Effector memory CD4-positive, alpha-beta T cell (primary cell): ENCODE results near the gene EMP3.
"Not testable (repeated sequence)": the region's sequence is repeated elsewhere in the genome, so short reads cannot be mapped to it uniquely, and the experiment has no call there.

Experiments used
- DNase-seq, 3 donors: peaks; one replicate each; pipeline ENCODE4 v3.0.0-alpha.2; 2020
- H3K27ac ChIP-seq: 2 replicates; pipeline ENCODE4 v1.7.0; 2013; ENCODE audit warnings: mild to moderate bottlenecking, low read length, moderate library complexity; ENCODE audit not compliant: insufficient read depth, poor library complexity, severe bottlenecking
- H3K27me3 ChIP-seq: replicated peaks from 2 replicates; pipeline ENCODE4 v1.7.0; 2013; ENCODE audit warnings: mild to moderate bottlenecking, low read length; ENCODE audit not compliant: insufficient read depth, control insufficient read depth, poor library complexity, severe bottlenecking
- H3K36me3 ChIP-seq: 2 replicates; pipeline ENCODE4 v1.7.0; 2013; ENCODE audit warnings: mild to moderate bottlenecking, low read length, moderate library complexity; ENCODE audit not compliant: control insufficient read depth, insufficient read depth
- H3K4me1 ChIP-seq: 2 replicates; pipeline ENCODE4 v1.7.0; 2013; ENCODE audit warnings: low read length, mild to moderate bottlenecking; ENCODE audit not compliant: control insufficient read depth, insufficient read depth, poor library complexity, severe bottlenecking
- H3K4me3 ChIP-seq: 2 replicates; pipeline ENCODE4 v1.7.0; 2013; ENCODE audit warnings: low read length, low read depth, mild to moderate bottlenecking; ENCODE audit not compliant: insufficient read depth, poor library complexity, severe bottlenecking
- H3K9me3 ChIP-seq: 2 replicates; pipeline ENCODE4 v1.7.0; 2013; ENCODE audit warnings: mild to moderate bottlenecking, low read length, moderate library complexity; ENCODE audit not compliant: control insufficient read depth

The EMP3 gene

GRCh38 chr19:48311384-48311783 lies 14.0 kb upstream of the EMP3 start:
- no peak overlapping the region for H3K27ac ChIP-seq
- DNase-seq: no peak
- H3K9me3 ChIP-seq: no peaks in the 10 kb centered on the region
- H3K27me3 ChIP-seq: no peaks in the 10 kb centered on the region
- no peak overlapping the region for H3K4me3 ChIP-seq
- no peaks in the 10 kb centered on the region for H3K36me3 ChIP-seq
- H3K4me1 ChIP-seq: no peaks in the 10 kb centered on the region

GRCh38 chr19:48315712-48316111 lies 9.6 kb upstream of the EMP3 start:
- H3K27ac ChIP-seq: no peak overlapping the region
- peaks cover 9% of the 10 kb centered on the region for H3K4me1 ChIP-seq
- no peaks in the 10 kb centered on the region for H3K27me3 ChIP-seq
- no peaks in the 10 kb centered on the region for H3K36me3 ChIP-seq
- H3K9me3 ChIP-seq: no peaks in the 10 kb centered on the region
- no peak overlapping the region for H3K4me3 ChIP-seq
- no peak for DNase-seq

GRCh38 chr19:48317708-48317960 lies 7.7 kb upstream of the EMP3 start:
- not testable (repeated sequence) for H3K4me3 ChIP-seq, H3K36me3 ChIP-seq, H3K27me3 ChIP-seq, H3K9me3 ChIP-seq, DNase-seq, H3K27ac ChIP-seq
- peaks cover 24% of the 10 kb centered on the region for H3K4me1 ChIP-seq

- Histone ChIP-seq H3K36me3 (no peaks in the 10 kb centered on the region), H3K9me3 (no peaks in the 10 kb centered on the region), H3K27ac (no peak overlapping the region), H3K4me1 (peaks cover 32% of the 10 kb centered on the region), H3K27me3 (no peaks in the 10 kb centered on the region), H3K4me3 (no peak overlapping the region)
- no peak for DNase-seq
These were observed 6.9 kb upstream of the EMP3 start for GRCh38 chr19:48318286-48318987.

- H3K4me3 ChIP-seq: no peak overlapping the region
- H3K27me3 ChIP-seq: no peaks in the 10 kb centered on the region
- H3K4me1 ChIP-seq: peaks cover 46% of the 10 kb centered on the region
- no peaks in the 10 kb centered on the region for H3K9me3 ChIP-seq
- peak; percentile 59 to 69 (median 62) for DNase-seq
- peak overlapping the region; percentile 50 for H3K27ac ChIP-seq
- no peaks in the 10 kb centered on the region for H3K36me3 ChIP-seq
These were observed 5.5 kb upstream of the EMP3 start for GRCh38 chr19:48319647-48320541.

- H3K4me3 ChIP-seq: peak overlapping the region; percentile 61
- DNase-seq: peak; percentile 92 to 97 (median 97)
- H3K27ac ChIP-seq: peak overlapping the region; percentile 100
- no peaks in the 10 kb centered on the region for H3K36me3 ChIP-seq
- H3K27me3 ChIP-seq: no peaks in the 10 kb centered on the region
- H3K9me3 ChIP-seq: no peaks in the 10 kb centered on the region
- H3K4me1 ChIP-seq: peaks cover 49% of the 10 kb centered on the region
These were observed 4.1 kb upstream of the EMP3 start for GRCh38 chr19:48321372-48321621.

- Histone ChIP-seq H3K36me3 (no peaks in the 10 kb centered on the region), H3K4me1 (peaks cover 53% of the 10 kb centered on the region), H3K27me3 (no peaks in the 10 kb centered on the region), H3K9me3 (no peaks in the 10 kb centered on the region), H3K4me3 (peak overlapping the region; percentile 61), H3K27ac (peak overlapping the region; percentile 100)
- peak; percentile 99 to 100 (median 99) for DNase-seq
These were observed 3.4 kb upstream of the EMP3 start for GRCh38 chr19:48321622-48322591.

GRCh38 chr19:48329167-48329891 lies 4.0 kb downstream of the EMP3 start:
- peaks cover 17% of the 10 kb centered on the region for H3K36me3 ChIP-seq

GRCh38 chr19:48330012-48330681 lies 4.8 kb downstream of the EMP3 start:
- Histone ChIP-seq H3K27me3 (no peaks in the 10 kb centered on the region), H3K9me3 (no peaks in the 10 kb centered on the region), H3K27ac (peak overlapping the region; percentile 78), H3K36me3 (peaks cover 17% of the 10 kb centered on the region), H3K4me3 (peak overlapping the region; percentile 48), H3K4me1 (peaks cover 62% of the 10 kb centered on the region)
- peak; percentile 73 to 81 (median 79) for DNase-seq

More at GRCh38 chr19:48329167-48329891, 4.0 kb downstream of the EMP3 start:
- Histone ChIP-seq H3K4me1 (peaks cover 67% of the 10 kb centered on the region), H3K27ac (peak overlapping the region; percentile 78), H3K27me3 (no peaks in the 10 kb centered on the region), H3K4me3 (peak overlapping the region; percentile 48), H3K9me3 (no peaks in the 10 kb centered on the region)
- peak in 2 of 3 donors; percentile 20 to 32 for DNase-seq
